ENCODE data around the gene TADA3. TPM values are rescaled to one million over a fixed set of nuclear protein-coding genes. Genes with fewer than 3 reads are reported as not detected.

The TADA3 gene
- total and polyA plus RNA-seq, 9 donors, result 45.5 to 77.9 (median 60.3) TPM

DNA sequence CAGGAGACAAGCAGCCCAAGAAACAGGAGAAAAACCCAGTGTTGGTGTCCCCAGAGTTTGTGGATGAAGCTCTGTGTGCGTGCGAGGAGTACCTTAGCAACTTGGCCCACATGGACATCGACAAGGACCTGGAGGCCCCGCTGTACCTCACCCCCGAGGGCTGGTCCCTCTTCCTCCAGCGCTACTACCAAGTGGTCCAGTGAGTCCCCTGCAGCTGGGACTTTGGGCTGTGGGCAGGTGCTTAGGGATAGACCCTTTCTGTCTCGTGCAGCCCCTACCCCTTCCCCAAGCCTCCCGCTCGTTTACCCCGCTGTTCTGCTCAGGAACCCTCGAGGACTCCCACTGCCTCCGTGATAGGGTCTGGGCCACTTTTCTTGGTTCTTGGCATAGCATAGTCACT, 28.3 kb upstream of the TADA3 start:
- Histone ChIP-seq H3K36me3 (no peaks in the 10 kb centered on the region), H3K9me3 (no peaks in the 10 kb centered on the region), H3K4me1 (ENCODE audit: insufficient read depth) (no peaks in the 10 kb centered on the region), H3K4me3 (no peak overlapping the region), H3K27me3 (no peaks in the 10 kb centered on the region), H3K27ac (no peak overlapping the region)
- intact Hi-C loops (cut with DNase I), result no loop called here
- DNase-seq, result no peak
- WGBS, 3 donors, result 86 to 94% (median 89%) methylated on average over 12 of the region's 12 CpGs
- no peak for TF ChIP-seq EP300 (IDR thresholded peaks at IDR 0.05)
- TF ChIP-seq POLR2A (IDR thresholded peaks at IDR 0.05), result no peak
- TF ChIP-seq, protein P1, sequence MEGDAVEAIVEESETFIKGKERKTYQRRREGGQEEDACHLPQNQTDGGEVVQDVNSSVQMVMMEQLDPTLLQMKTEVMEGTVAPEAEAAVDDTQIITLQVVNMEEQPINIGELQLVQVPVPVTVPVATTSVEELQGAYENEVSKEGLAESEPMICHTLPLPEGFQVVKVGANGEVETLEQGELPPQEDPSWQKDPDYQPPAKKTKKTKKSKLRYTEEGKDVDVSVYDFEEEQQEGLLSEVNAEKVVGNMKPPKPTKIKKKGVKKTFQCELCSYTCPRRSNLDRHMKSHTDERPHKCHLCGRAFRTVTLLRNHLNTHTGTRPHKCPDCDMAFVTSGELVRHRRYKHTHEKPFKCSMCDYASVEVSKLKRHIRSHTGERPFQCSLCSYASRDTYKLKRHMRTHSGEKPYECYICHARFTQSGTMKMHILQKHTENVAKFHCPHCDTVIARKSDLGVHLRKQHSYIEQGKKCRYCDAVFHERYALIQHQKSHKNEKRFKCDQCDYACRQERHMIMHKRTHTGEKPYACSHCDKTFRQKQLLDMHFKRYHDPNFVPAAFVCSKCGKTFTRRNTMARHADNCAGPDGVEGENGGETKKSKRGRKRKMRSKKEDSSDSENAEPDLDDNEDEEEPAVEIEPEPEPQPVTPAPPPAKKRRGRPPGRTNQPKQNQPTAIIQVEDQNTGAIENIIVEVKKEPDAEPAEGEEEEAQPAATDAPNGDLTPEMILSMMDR (IDR thresholded peaks at IDR 0.05), result no peak

GRCh38 chr3:9818666-9819335, 26.5 kb upstream of the TADA3 start:
- intact Hi-C loops (cut with DNase I), result no loop called here
- H3K9me3 ChIP-seq, result no peaks in the 10 kb centered on the region
- no peak overlapping the region for H3K4me3 ChIP-seq
- TF ChIP-seq, protein P1 (IDR thresholded peaks at IDR 0.05), result no peak
- TF ChIP-seq EP300 (IDR thresholded peaks at IDR 0.05) (no peak), POLR2A (IDR thresholded peaks at IDR 0.05) (no peak)
- no peak for DNase-seq
- no peaks in the 10 kb centered on the region for H3K4me1 ChIP-seq (ENCODE audit: insufficient read depth)
- 80 to 95% (median 94%) methylated on average over 6 to 7 of the region's 7 CpGs for WGBS, 3 donors
- no peaks in the 10 kb centered on the region for H3K27me3 ChIP-seq
- no peaks in the 10 kb centered on the region for H3K36me3 ChIP-seq
- no peak overlapping the region for H3K27ac ChIP-seq

- H3K27ac ChIP-seq, result no peak overlapping the region
- no peaks in the 10 kb centered on the region for H3K27me3 ChIP-seq
- WGBS, 3 donors, result 87 to 92% (median 92%) methylated on average over 6 of the region's 6 CpGs
- no peaks in the 10 kb centered on the region for H3K9me3 ChIP-seq
- DNase-seq, result no peak
- TF ChIP-seq POLR2A (IDR thresholded peaks at IDR 0.05) (no peak), EP300 (IDR thresholded peaks at IDR 0.05) (no peak)
- TF ChIP-seq, protein P1 (IDR thresholded peaks at IDR 0.05), result no peak
- no peaks in the 10 kb centered on the region for H3K36me3 ChIP-seq
- H3K4me3 ChIP-seq, result no peak overlapping the region
- intact Hi-C loops (cut with DNase I), result no loop called here
- no peaks in the 10 kb centered on the region for H3K4me1 ChIP-seq (ENCODE audit: insufficient read depth)
These were observed 25.2 kb upstream of the TADA3 start for GRCh38 chr3:9817436-9817835.

GRCh38 chr3:9815986-9816385, 23.7 kb upstream of the TADA3 start:
- Histone ChIP-seq H3K4me1 (ENCODE audit: insufficient read depth) (peaks cover 2% of the 10 kb centered on the region), H3K4me3 (no peak overlapping the region), H3K9me3 (no peaks in the 10 kb centered on the region), H3K27me3 (no peaks in the 10 kb centered on the region), H3K27ac (no peak overlapping the region), H3K36me3 (no peaks in the 10 kb centered on the region)
- TF ChIP-seq EP300 (IDR thresholded peaks at IDR 0.05), result no peak
- TF ChIP-seq, protein P1 (IDR thresholded peaks at IDR 0.05), result no peak
- TF ChIP-seq POLR2A (IDR thresholded peaks at IDR 0.05), result no peak
- no peak for DNase-seq
- 88 to 89% (median 88%) methylated on average over 9 of the region's 9 CpGs for WGBS, 3 donors
- intact Hi-C loops (cut with DNase I), result no loop called here
